Stimulated activated CD4-positive, alpha-beta T cell treated with anti-CD3 and anti-CD28 coated beads, Interleukin-12 subunit alpha, Interleukin-12 subunit beta, amount 100 ng/mL, for 48 hours (primary cell): ENCODE data around the gene CAPSL.
"Not testable (repeated sequence)": the region's sequence is repeated elsewhere in the genome, so short reads cannot be mapped to it uniquely, and the experiment has no call there.

Experiments used
- DNase-seq, 3 donors: peaks; one replicate each; pipeline ENCODE4 v3.0.0-alpha.2; 2020; ENCODE audit warnings: low read depth in 2 of 3, low spot score in 1 of 3

The CAPSL gene

GRCh38 chr5:35938568-35939227 lies at the start of gene CAPSL:
CAPSL (minus strand) TSS chr5:35938622; CDS start chr5:35921120, 17,502 bp downstream.
- DNase-seq: no peak

GRCh38 chr5:35987776-35988175 lies 49.4 kb upstream of the CAPSL start:
- no peak for DNase-seq

DNA sequence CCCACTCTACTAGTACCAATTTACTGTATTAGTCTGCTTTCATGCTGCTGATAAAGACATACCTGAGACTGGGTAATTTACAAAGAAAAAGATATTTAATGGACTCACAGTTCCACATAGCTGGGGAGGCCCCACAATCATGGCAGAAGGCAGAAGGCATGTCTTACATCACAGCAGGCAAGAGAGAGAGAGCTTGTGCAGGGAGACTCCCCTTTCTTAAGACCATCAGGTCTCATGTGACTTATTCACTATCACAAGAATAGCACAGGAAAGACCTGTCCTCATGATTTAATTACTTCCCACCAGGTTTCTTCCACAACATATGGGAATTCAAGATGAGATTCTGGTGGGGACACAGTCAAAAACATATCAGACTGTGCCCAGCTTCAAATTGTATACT lies 41.3 kb upstream of the CAPSL start:
- no peak for DNase-seq

DNA sequence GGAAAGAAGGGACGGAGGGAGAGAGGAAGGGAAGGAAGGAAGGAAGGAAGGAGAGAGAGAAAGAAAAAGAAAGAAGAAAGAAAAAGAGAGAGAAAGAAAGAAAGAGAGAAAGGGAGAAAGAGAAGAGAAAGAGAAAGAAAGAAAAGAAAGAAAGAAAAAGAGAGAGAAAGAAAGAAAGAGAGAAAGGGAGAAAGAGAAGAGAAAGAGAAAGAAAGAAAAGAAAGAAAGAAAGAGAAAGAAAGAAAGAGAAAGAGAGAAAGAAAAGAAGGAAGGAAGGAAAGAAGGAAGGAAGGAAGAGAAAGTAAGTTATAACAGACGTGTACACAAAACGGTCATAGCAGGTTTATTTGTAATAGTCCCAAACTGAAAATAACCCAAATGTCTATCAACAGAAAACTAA lies 38.4 kb upstream of the CAPSL start:
- not testable (repeated sequence) for DNase-seq

GRCh38 chr5:35974570-35974969 lies 36.1 kb upstream of the CAPSL start:
- DNase-seq: no peak

GRCh38 chr5:35971878-35972210 lies 33.4 kb upstream of the CAPSL start:
- DNase-seq: no peak

DNA sequence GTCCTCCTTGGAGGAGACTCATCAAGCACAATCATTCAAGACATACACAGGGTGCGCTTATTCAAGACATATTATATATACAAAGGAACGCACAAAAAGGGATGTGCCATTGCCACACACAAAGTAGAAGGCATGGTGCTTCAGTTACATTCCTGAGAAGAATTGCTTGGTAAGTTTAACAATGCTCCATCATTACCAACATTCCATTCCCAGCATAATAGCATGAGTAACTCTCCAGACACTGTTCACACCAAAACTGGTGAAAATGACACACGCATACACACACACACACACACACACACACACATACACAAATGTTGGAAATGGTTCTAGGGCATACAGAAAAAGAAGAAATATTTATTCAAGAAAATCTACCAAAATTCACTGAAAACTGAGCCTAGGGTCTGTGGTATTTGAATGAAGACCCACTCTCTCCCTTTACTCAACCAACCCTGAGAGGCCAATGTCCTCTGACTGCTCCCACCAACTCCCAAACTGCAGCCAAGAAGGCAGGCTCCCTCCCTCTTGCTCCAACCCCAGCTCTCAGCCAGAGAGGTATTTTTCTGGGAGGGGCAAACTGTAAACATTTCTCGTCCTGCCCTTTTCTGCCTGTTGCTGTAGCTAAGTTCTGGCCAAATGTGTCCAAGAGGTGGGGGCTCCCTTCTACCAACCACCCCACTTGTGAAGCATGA lies 32.9 kb upstream of the CAPSL start:
- no peak for DNase-seq

DNA sequence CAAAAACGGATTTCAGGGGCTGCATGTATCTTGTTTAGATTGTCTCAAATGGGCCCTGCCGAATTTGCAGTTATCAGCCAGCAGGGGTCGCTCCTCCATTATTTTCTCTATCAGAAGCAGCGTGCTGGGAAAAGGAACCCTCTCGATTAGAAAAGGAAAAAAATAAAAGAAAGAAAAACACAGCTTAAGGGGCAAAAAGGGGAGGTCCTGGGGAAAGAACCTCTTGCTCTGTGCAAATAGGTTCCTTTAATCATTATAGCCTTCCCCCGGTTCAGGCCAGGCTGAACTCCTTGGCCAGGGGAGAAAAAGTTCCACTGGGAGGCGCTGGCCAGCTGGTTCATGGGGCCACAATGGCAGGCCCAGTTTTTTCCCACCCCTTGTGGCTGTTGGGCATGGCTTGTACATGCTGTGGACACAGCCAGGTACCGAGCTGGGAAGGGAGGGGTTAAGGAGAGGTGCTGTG lies 25.0 kb upstream of the CAPSL start:
- peak in 1 of 3 donors; percentile 8 for DNase-seq

DNA sequence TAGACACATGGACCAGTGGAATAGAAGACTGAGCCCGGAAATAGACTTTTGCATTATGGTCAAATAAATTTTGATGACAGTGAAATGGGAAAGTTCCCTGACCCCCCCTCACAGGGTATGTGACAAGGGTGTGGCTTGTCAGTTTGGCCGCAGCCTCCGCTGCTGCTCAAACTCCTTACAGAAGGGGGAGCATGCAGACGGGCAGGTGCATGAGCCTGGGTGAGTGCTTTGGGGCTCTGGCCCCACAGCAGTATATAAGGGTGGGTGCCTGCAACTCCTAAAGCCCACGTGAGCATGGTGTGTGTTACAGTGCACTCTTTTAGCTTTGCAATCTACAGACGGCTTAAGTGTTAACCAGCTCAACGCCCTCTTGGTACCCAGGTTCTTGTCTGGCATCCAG lies 21.9 kb upstream of the CAPSL start:
- no peak for DNase-seq

DNA sequence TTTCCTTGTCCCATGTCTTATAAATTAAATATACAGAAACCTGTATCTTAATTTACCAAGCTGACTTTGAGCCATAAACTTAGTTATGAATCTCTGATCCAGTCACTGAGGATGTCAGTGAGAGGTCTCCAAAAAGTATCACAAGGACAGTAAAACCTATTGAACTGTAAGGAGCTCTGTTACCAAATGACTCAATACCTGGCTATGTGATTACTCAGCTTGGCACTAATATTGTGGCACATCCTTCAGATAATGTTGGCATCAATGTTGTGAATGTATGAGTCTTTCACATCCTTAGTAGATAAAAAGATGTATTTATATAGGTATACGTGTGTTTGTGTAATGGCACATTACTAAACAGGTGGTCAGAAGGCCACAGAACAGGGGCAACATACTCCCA lies 18.0 kb upstream of the CAPSL start:
- DNase-seq: no peak

GRCh38 chr5:35954175-35954574 lies 15.8 kb upstream of the CAPSL start:
- no peak for DNase-seq

DNA sequence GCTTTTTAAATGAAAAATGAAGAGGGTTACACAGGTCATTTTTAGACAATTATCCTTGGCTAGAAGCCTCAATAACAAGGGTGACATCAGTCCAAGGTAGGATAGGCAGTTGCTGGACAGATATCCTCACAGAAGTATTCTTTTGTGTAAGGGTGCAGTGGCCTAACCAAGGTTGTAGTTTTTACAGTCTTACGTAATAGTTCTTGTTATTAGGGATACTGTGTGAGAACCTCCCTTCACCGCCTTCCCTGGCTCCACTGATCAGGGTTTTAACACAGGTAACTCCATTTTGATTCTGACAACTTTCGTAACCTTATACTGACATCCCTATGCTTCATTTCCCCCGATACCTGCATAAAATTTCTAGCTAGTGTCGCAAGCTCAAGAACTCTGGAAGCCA lies 8.7 kb upstream of the CAPSL start:
- no peak for DNase-seq

- DNase-seq: no peak
Observed at GRCh38 chr5:35939639-35940038, 1.2 kb upstream of the CAPSL start.

- peak in 2 of 3 donors; percentile 44 to 88 for DNase-seq
Observed at GRCh38 chr5:35926389-35927051, 11.9 kb downstream of the CAPSL start.

GRCh38 chr5:35924950-35925722 lies 13.3 kb downstream of the CAPSL start:
- peak; percentile 78 to 88 (median 83) for DNase-seq

GRCh38 chr5:35924122-35924949 lies 14.1 kb downstream of the CAPSL start:
- no peak for DNase-seq

- DNase-seq: no peak
Observed at GRCh38 chr5:35922468-35922867, 16.0 kb downstream of the CAPSL start.

DNA sequence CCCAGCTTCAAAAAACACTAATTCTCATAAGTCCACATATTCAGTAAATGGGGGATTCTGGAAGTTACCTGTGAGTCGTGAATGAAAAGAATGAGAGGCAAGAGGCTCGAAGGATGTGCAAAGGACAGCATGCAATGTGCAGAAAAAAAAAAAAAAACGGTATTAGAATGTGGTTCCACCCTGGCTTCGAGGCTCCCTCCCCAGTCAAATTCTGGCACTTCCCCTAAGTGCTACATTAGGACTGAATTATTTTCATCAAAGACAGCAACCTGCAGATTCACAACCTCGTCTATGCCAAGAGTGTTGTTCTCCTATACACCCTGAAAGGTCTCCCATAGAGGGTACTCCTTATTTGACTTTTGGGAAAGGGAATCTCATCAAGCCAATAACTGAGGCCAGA lies 16.5 kb downstream of the CAPSL start:
- no peak for DNase-seq

- DNase-seq: no peak
Observed at GRCh38 chr5:35920890-35921289, 17.5 kb downstream of the CAPSL start.

DNA sequence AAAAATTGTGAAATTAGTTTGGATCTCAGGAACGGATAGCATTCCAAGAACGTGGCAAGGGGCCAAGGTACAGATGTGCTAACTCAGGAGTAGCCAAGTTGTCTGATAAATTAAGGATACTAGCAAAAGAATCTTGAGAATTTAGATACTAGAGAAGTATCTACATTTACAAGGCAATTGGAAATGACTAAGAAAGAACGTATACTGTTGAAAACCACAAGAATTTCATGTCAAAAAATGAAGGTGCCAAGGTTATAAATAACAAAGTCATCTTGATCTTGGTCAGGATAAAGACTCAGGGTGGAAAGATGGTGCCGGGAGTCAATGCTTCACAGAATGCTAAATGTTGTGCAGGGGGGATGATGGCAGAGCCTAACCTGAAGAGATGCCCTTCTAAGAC lies 19.2 kb downstream of the CAPSL start:
- DNase-seq: no peak

GRCh38 chr5:35908814-35909213 lies 29.6 kb downstream of the CAPSL start:
- DNase-seq: no peak
